ENCODE results near the gene ZRANB2. TPM values are rescaled to one million over a fixed set of nuclear protein-coding genes. Genes with fewer than 3 reads are reported as not detected.

Gene ZRANB2
- total and polyA plus RNA-seq, 2 of the 4 experiments (the other 2 are of a cell fraction) = 23.7 to 67.2 TPM

GRCh38 chr1:71053758-71054157 is 27.1 kb downstream of the ZRANB2 start:
- Histone ChIP-seq H3K36me3 (ENCODE audit: control insufficient read depth, insufficient read depth, low read length) (no peaks in the 10 kb centered on the region), H3K9me3 (ENCODE audit: control insufficient read depth, insufficient read depth, low read length) (no peaks in the 10 kb centered on the region), H2BK120ac (ENCODE audit: low read depth, low read length) (no peak overlapping the region), H3K14ac (replicated peaks; ENCODE audit: low read depth, low read length) (no peak overlapping the region), H2BK15ac (ENCODE audit: low read depth, low read length) (no peak overlapping the region), H3K4me1 (ENCODE audit: control insufficient read depth, insufficient read depth, low read length) (no peaks in the 10 kb centered on the region), H2AK9ac (replicated peaks; ENCODE audit: low read depth, low read length, poor library complexity) (no peak overlapping the region), H2BK5ac (ENCODE audit: low read depth, low read length, poor library complexity, severe bottlenecking) (no peak overlapping the region), H3K27ac (ENCODE audit: insufficient read depth, low read length) (no peak overlapping the region), H3K27me3 (ENCODE audit: control insufficient read depth, insufficient read depth, low read length) (peaks cover 4% of the 10 kb centered on the region; the same call in 1 of the 2 replicates), H3K79me1 (ENCODE audit: low read depth in 1 of 2, low read length in 2 of 2) (no peaks in the 10 kb centered on the region), H3K4me2 (ENCODE audit: low read depth, low read length) (no peak overlapping the region), H2AFZ (replicated peaks; ENCODE audit: low read length, poor library complexity) (no peak overlapping the region), H4K5ac (ENCODE audit: low read depth, low read length) (no peak overlapping the region), H2AK5ac (ENCODE audit: low read depth, low read length) (no peak overlapping the region), H4K8ac (ENCODE audit: low read depth in 2 of 2, low read length in 2 of 2) (no peak overlapping the region), H3K23ac (ENCODE audit: low read depth, low read length) (no peak overlapping the region), H3K9me1 (ENCODE audit: insufficient read depth, low read length) (peaks cover 3% of the 10 kb centered on the region; the same call in 1 of the 2 replicates), H2BK20ac (ENCODE audit: low read depth, low read length) (no peak overlapping the region), H3K4me3 (ENCODE audit: insufficient read depth, low read depth, low read length) (no peak overlapping the region), H3K4ac (ENCODE audit: low read depth, low read length) (no peak overlapping the region), H3K56ac (ENCODE audit: extremely low read depth, insufficient read depth, low read length) (no peak overlapping the region), H4K91ac (ENCODE audit: insufficient read depth, low read depth, low read length) (no peak overlapping the region), H4K20me1 (ENCODE audit: insufficient read depth, low read length) (no peaks in the 10 kb centered on the region; the same call in 1 of the 2 replicates), H3K18ac (ENCODE audit: low read depth, low read length) (no peak overlapping the region), H3K9ac (ENCODE audit: low read depth, low read length) (no peak overlapping the region)
- WGBS, 2 experiments (ENCODE audit: extremely low coverage in 2 of 2, insufficient read length in 1 of 2) = 81% methylated on average over 3 of the region's 7 CpGs; no CpG with 5 or more reads in 1 of the 2 experiments
- POLR2A ChIA-PET (ENCODE audit: unreplicated experiment) = no interaction called here
- DNase-seq (no peak), ATAC-seq (ENCODE audit: low read depth) (no peak)
- CTCF ChIA-PET = no interaction called here
- dilution Hi-C loops (cut with HindIII; ENCODE audit: low sequenced_read_pairs, unreplicated experiment) (no loop called here), intact Hi-C loops (cut with micrococcal nuclease) (no loop called here), in situ Hi-C loops (cut with MboI; ENCODE audit: low sequenced_read_pairs) (loop anchor here (10.0 kb wide), 1 partner anchor 809 kb away; no protein-coding TSS in a partner anchor)
- TF ChIP-seq ELK1 (IDR thresholded peaks at IDR 0.05; ENCODE audit: borderline replicate concordance, low read depth, low read length) (no peak), CEBPB (IDR thresholded peaks at IDR 0.05; ENCODE audit: low read depth, low read length) (no peak)
- TF ChIP-seq, protein P1, sequence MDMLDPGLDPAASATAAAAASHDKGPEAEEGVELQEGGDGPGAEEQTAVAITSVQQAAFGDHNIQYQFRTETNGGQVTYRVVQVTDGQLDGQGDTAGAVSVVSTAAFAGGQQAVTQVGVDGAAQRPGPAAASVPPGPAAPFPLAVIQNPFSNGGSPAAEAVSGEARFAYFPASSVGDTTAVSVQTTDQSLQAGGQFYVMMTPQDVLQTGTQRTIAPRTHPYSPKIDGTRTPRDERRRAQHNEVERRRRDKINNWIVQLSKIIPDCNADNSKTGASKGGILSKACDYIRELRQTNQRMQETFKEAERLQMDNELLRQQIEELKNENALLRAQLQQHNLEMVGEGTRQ (IDR thresholded peaks at IDR 0.05; ENCODE audit: low read depth, low read length) = no peak
- BruUV-seq (replicated peaks) = no TSS peak
